ENCODE data around the gene PRKN. TPM values are rescaled to one million over a fixed set of nuclear protein-coding genes. Genes with fewer than 3 reads are reported as not detected.
"Not testable (repeated sequence)": the region's sequence is repeated elsewhere in the genome, so short reads cannot be mapped to it uniquely, and the experiment has no call there.

PRKN gene
- polyA plus RNA-seq, 1 donor from 2014 or later: 1.2 TPM

- H3K79me2 ChIP-seq (replicated peaks; ENCODE audit: insufficient read depth, low read length): no peaks in the 10 kb centered on the region
- H3K9me2 ChIP-seq (ENCODE audit: insufficient read depth, low read length): no peaks in the 10 kb centered on the region
- no peak overlapping the region for H3K27ac ChIP-seq (ENCODE audit: low read length)
- no peaks in the 10 kb centered on the region for H4K20me1 ChIP-seq (ENCODE audit: insufficient read depth)
- TF ChIP-seq REST (IDR thresholded peaks at IDR 0.05; ENCODE audit: borderline replicate concordance) (no peak), CTCF (IDR thresholded peaks at IDR 0.05; ENCODE audit: poor library complexity, severe bottlenecking) (no peak), RAD21 (conservative IDR thresholded peaks at IDR 0.05) (no peak), EZH2 (IDR thresholded peaks at IDR 0.05; ENCODE audit: borderline replicate concordance, insufficient read depth, low read length, poor library complexity, severe bottlenecking) (no peak), TAF1 (IDR thresholded peaks at IDR 0.05; ENCODE audit: low read depth) (no peak), EP300 (conservative IDR thresholded peaks at IDR 0.05; ENCODE audit: poor library complexity, severe bottlenecking) (no peak), MXI1 (conservative IDR thresholded peaks at IDR 0.05; ENCODE audit: poor library complexity, severe bottlenecking) (no peak), POLR2AphosphoS5 (IDR thresholded peaks at IDR 0.05) (no peak), SMC3 (conservative IDR thresholded peaks at IDR 0.05; ENCODE audit: poor library complexity) (no peak)
- no peak overlapping the region for H3K9ac ChIP-seq (ENCODE audit: low read length)
- H3K9me3 ChIP-seq (ENCODE audit: low read length): no peaks in the 10 kb centered on the region
- H2AFZ ChIP-seq (ENCODE audit: low read depth, low read length): no peak overlapping the region
- H3K4me2 ChIP-seq (ENCODE audit: low read length): no peak overlapping the region
- no peaks in the 10 kb centered on the region for H3F3A ChIP-seq (ENCODE audit: insufficient read depth, low read length, poor library complexity, severe bottlenecking)
- no peaks in the 10 kb centered on the region for H3K36me3 ChIP-seq (ENCODE audit: insufficient read depth, low read length)
- no peaks in the 10 kb centered on the region for H3K27me3 ChIP-seq (ENCODE audit: insufficient read depth, low read depth, low read length)
- H3K4me3 ChIP-seq (ENCODE audit: low read length): no peak overlapping the region
Observed at GRCh38 chr6:161869491-161869890, 858.1 kb downstream of the PRKN start.

GRCh38 chr6:161866570-161866969 is 861.0 kb downstream of the PRKN start:
- Histone ChIP-seq H3K9me2 (ENCODE audit: insufficient read depth, low read length) (no peaks in the 10 kb centered on the region), H3K79me2 (replicated peaks; ENCODE audit: insufficient read depth, low read length) (no peaks in the 10 kb centered on the region), H3K4me2 (ENCODE audit: low read length) (no peak overlapping the region), H3K4me3 (ENCODE audit: low read length) (no peak overlapping the region), H3K27me3 (ENCODE audit: insufficient read depth, low read depth, low read length) (no peaks in the 10 kb centered on the region), H3F3A (ENCODE audit: insufficient read depth, low read length, poor library complexity, severe bottlenecking) (no peaks in the 10 kb centered on the region), H3K27ac (ENCODE audit: low read length) (no peak overlapping the region), H3K9ac (ENCODE audit: low read length) (no peak overlapping the region), H2AFZ (ENCODE audit: low read depth, low read length) (no peak overlapping the region), H4K20me1 (ENCODE audit: insufficient read depth) (no peaks in the 10 kb centered on the region), H3K36me3 (ENCODE audit: insufficient read depth, low read length) (no peaks in the 10 kb centered on the region), H3K9me3 (ENCODE audit: low read length) (no peaks in the 10 kb centered on the region)
- no peak for TF ChIP-seq POLR2AphosphoS5 (IDR thresholded peaks at IDR 0.05)
- TF ChIP-seq REST (IDR thresholded peaks at IDR 0.05; ENCODE audit: borderline replicate concordance): no peak
- TF ChIP-seq SMC3 (conservative IDR thresholded peaks at IDR 0.05; ENCODE audit: poor library complexity): no peak
- TF ChIP-seq CTCF (IDR thresholded peaks at IDR 0.05; ENCODE audit: poor library complexity, severe bottlenecking): no peak
- TF ChIP-seq EZH2 (IDR thresholded peaks at IDR 0.05; ENCODE audit: borderline replicate concordance, insufficient read depth, low read length, poor library complexity, severe bottlenecking): no peak
- TF ChIP-seq EP300 (conservative IDR thresholded peaks at IDR 0.05; ENCODE audit: poor library complexity, severe bottlenecking): no peak
- TF ChIP-seq RAD21 (conservative IDR thresholded peaks at IDR 0.05): no peak
- no peak for TF ChIP-seq MXI1 (conservative IDR thresholded peaks at IDR 0.05; ENCODE audit: poor library complexity, severe bottlenecking)
- no peak for TF ChIP-seq TAF1 (IDR thresholded peaks at IDR 0.05; ENCODE audit: low read depth)

GRCh38 chr6:161861061-161861460 is 866.5 kb downstream of the PRKN start:
- not testable (repeated sequence) for H3K27me3 ChIP-seq (ENCODE audit: insufficient read depth, low read depth, low read length); H4K20me1 ChIP-seq (ENCODE audit: insufficient read depth); H3K9me2 ChIP-seq (ENCODE audit: insufficient read depth, low read length); H3K27ac ChIP-seq (ENCODE audit: low read length); H3K9me3 ChIP-seq (ENCODE audit: low read length); H3K4me2 ChIP-seq (ENCODE audit: low read length); H2AFZ ChIP-seq (ENCODE audit: low read depth, low read length); H3K79me2 ChIP-seq (replicated peaks; ENCODE audit: insufficient read depth, low read length); H3K9ac ChIP-seq (ENCODE audit: low read length); H3K4me3 ChIP-seq (ENCODE audit: low read length); H3F3A ChIP-seq (ENCODE audit: insufficient read depth, low read length, poor library complexity, severe bottlenecking); H3K36me3 ChIP-seq (ENCODE audit: insufficient read depth, low read length)

Data from neural cell (in vitro differentiated cells).